OCI-LY3 (cell line): Measurements from ENCODE around the gene NASP.

Experiments used
- EZH2phosphoT487 ChIP-seq: fragments of 200-600 bp; shearing (Covaris generic); IDR thresholded peaks from 2 replicates; pipeline ENCODE4 v1.6.1; 2018; ENCODE audit warnings: antibody characterized with exemption, mixed run types, low read depth
- TF ChIP-seq, protein P1 (sequence below): fragments of 200-600, 300-600 bp; sonication (generic); IDR thresholded peaks from 2 replicates; pipeline ENCODE4 v1.5.1; 2014; ENCODE audit warnings: antibody characterized with exemption, low read length, low read depth

DNA sequence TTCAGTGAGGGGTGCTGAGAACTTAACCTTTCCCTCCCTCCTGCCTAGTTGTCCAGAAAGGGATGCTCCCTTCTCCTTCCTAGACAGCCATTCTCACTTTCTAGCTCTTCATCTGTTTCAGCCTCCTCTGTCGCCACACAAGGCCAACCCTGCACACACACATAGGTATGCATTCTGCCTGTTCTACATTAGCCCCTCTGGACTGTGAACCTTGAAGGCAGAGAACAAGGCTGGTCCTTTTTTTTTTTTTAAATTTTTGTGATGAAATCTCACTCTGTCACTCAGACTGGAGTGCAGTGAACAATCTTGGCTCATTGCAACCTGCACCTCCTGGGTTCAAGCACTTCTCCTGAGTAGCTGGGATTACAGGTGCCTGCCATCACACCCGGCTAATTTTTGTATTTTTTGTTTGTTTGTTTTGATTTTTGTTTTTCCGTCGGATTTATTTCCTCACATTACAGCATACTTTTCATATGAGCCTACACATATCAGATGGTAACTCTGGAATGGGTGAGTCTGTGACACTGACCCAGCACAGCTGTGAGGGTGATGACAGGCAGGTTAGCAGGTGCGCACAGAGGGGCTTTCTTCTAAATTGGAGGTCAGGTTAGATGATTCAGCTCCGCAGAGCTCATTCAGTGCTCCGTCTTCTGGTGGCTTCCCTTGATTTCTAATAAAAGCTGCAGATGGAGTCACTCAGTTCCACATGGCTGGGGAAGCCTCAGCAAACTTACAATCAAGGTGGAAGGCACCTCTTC lies 38.1 kb upstream of the NASP start:
- TF ChIP-seq, protein P1, sequence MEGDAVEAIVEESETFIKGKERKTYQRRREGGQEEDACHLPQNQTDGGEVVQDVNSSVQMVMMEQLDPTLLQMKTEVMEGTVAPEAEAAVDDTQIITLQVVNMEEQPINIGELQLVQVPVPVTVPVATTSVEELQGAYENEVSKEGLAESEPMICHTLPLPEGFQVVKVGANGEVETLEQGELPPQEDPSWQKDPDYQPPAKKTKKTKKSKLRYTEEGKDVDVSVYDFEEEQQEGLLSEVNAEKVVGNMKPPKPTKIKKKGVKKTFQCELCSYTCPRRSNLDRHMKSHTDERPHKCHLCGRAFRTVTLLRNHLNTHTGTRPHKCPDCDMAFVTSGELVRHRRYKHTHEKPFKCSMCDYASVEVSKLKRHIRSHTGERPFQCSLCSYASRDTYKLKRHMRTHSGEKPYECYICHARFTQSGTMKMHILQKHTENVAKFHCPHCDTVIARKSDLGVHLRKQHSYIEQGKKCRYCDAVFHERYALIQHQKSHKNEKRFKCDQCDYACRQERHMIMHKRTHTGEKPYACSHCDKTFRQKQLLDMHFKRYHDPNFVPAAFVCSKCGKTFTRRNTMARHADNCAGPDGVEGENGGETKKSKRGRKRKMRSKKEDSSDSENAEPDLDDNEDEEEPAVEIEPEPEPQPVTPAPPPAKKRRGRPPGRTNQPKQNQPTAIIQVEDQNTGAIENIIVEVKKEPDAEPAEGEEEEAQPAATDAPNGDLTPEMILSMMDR = no peak
- no peak for TF ChIP-seq EZH2phosphoT487
